ENCODE results near the gene ELOVL2. TPM values are rescaled to one million over a fixed set of nuclear protein-coding genes. Genes with fewer than 3 reads are reported as not detected.
"Not testable (repeated sequence)": the region's sequence is repeated elsewhere in the genome, so short reads cannot be mapped to it uniquely, and the experiment has no call there.

The ELOVL2 gene, protein sequence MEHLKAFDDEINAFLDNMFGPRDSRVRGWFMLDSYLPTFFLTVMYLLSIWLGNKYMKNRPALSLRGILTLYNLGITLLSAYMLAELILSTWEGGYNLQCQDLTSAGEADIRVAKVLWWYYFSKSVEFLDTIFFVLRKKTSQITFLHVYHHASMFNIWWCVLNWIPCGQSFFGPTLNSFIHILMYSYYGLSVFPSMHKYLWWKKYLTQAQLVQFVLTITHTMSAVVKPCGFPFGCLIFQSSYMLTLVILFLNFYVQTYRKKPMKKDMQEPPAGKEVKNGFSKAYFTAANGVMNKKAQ
- 1 to 10 TPM in 3 of 4 donors, under 1 TPM in 1; 0.60 to 2.2 (median 1.3) TPM for total RNA-seq

DNA sequence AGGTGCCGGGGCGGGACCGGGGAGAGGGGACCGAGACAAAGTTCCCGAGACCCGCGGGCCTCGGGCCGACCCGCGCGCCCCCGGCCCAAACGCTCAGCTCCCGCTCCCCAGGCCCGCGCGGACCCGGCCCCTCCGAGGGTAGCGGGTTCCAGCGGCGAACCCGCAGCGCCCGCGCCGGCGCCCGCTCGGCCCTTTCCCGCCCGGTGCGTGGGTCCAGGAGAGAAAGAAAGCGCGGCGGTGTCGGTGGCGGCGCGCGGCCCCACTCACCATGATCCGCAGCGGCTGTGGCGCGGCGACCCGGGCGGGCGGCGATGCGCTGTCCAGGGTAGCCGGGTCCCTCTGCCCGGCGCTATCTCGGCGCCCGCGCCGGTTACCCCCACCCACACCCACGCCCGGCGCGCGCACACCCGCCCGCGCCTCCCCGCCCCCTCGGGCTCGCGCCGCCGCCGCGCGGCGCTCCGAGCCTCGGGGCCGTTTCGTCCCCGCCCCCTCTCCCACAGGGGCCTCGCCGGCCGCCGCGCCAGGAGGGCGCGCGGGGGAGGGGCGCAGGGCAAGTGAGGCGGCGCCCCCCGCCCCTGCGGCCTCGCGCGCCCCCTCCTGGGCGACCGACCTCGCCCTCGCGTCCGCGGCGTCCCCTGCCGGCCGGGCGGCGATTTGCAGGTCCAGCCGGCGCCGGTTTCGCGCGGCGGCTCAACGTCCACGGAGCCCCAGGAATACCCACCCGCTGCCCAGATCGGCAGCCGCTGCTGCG, at the start of gene ELOVL2:
Gene ELOVL2 (minus strand): TSS at position 345 of the 751 bp plus-strand sequence. CDS start 75 bp downstream, at position 270.
- Histone ChIP-seq H3K4me1 (peaks cover 0 to 13% (median 2%) of the 10 kb centered on the region in 4 donors), H3K4me3 (peak within 1 kb of the TSS; percentile 20 to 69 (median 35)), H3K36me3 (no peaks in the 10 kb centered on the region), H3K27me3 (peaks cover 0 to 88% of the 10 kb centered on the region in 2 donors), H3K9me3 (peaks cover 0 to 7% (median 0%) of the 10 kb centered on the region in 4 donors), H3K27ac (peak within 1 kb of the TSS in 1 of 4 donors; percentile 44)
- no peak for DNase-seq (ENCODE audit: low spot score in 2 of 2)
- 2 to 21% methylated on average over 26 to 29 of the region's 124 CpGs for WGBS, 2 donors
- TF ChIP-seq, protein P1, sequence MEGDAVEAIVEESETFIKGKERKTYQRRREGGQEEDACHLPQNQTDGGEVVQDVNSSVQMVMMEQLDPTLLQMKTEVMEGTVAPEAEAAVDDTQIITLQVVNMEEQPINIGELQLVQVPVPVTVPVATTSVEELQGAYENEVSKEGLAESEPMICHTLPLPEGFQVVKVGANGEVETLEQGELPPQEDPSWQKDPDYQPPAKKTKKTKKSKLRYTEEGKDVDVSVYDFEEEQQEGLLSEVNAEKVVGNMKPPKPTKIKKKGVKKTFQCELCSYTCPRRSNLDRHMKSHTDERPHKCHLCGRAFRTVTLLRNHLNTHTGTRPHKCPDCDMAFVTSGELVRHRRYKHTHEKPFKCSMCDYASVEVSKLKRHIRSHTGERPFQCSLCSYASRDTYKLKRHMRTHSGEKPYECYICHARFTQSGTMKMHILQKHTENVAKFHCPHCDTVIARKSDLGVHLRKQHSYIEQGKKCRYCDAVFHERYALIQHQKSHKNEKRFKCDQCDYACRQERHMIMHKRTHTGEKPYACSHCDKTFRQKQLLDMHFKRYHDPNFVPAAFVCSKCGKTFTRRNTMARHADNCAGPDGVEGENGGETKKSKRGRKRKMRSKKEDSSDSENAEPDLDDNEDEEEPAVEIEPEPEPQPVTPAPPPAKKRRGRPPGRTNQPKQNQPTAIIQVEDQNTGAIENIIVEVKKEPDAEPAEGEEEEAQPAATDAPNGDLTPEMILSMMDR (IDR thresholded peaks at IDR 0.05): peak in 3 of 5 experiments; percentile 10 to 56 (median 46)
- TF ChIP-seq POLR2A (IDR thresholded peaks at IDR 0.05): no peak
- no peak for TF ChIP-seq EP300 (IDR thresholded peaks at IDR 0.05)

DNA sequence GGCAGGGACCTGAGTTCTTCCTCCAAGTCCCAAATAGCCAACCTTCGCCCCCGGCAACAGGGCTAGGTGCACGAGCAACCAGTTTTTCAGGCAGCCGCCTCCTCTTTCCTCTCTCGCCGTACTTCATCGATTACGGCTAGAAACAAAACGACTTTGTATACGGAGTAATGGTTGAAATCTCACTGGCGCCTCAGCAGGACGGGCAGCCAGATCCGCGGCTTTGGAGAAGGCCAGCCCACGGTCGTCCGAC, 49.2 kb upstream of the ELOVL2 start:
- Histone ChIP-seq H3K27ac (peak overlapping the region; percentile 98 to 99 (median 98)), H3K9me3 (no peaks in the 10 kb centered on the region), H3K27me3 (no peaks in the 10 kb centered on the region), H3K36me3 (no peaks in the 10 kb centered on the region), H3K4me1 (peaks cover 0 to 24% (median 10%) of the 10 kb centered on the region in 4 donors), H3K4me3 (peak overlapping the region; percentile 90 to 99 (median 94))
- 0 to 1% methylated on average over 16 to 17 of the region's 17 CpGs for WGBS, 2 donors
- no peak for DNase-seq (ENCODE audit: low spot score in 2 of 2)
- TF ChIP-seq, protein P1 (IDR thresholded peaks at IDR 0.05): no peak
- TF ChIP-seq POLR2A (IDR thresholded peaks at IDR 0.05): no peak
- TF ChIP-seq EP300 (IDR thresholded peaks at IDR 0.05): no peak

DNA sequence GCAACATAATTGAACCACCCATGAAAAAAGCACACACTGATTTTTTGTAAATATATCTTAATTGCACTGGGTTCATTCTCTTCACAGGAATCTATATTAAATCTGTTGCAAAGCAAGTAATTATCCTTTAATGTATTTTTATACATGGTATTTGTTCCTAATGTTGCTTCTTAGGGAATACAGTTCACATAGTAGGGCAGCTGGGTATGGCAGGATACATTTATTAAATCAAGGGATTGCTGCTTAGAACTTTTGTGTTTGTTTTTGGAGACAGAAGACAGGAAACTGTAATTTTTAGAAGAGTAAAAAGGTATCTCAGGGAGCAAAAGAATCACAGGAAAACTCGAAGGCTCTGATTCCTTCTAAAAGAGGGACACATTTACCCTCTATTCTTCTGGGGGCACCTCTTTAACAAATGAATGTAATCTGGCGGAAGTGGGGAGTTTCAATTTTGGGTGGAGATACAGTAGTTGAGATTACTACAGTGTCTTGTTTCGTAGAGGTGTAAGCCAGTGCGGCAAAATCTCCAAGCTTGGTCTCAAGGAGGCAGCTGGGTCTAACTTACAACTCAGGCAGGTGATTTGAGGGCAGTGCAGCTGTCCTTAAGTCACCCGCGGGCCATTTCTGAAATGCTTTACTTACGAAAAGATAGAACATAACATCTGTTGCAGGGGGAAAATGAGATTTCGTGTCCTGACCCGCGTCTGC, 48.7 kb upstream of the ELOVL2 start:
- peaks cover 0 to 24% (median 10%) of the 10 kb centered on the region in 4 donors for H3K4me1 ChIP-seq
- peak overlapping the region; percentile 90 to 99 (median 94) for H3K4me3 ChIP-seq
- H3K27me3 ChIP-seq: no peaks in the 10 kb centered on the region
- peak overlapping the region; percentile 98 to 99 (median 98) for H3K27ac ChIP-seq
- WGBS, 2 donors: 10 to 12% methylated on average over 10 of the region's 10 CpGs
- DNase-seq (ENCODE audit: low spot score in 2 of 2): no peak
- TF ChIP-seq, protein P1 (IDR thresholded peaks at IDR 0.05): no peak
- no peak for TF ChIP-seq POLR2A (IDR thresholded peaks at IDR 0.05)
- TF ChIP-seq EP300 (IDR thresholded peaks at IDR 0.05): no peak
- no peaks in the 10 kb centered on the region for H3K36me3 ChIP-seq
- no peaks in the 10 kb centered on the region for H3K9me3 ChIP-seq

DNA sequence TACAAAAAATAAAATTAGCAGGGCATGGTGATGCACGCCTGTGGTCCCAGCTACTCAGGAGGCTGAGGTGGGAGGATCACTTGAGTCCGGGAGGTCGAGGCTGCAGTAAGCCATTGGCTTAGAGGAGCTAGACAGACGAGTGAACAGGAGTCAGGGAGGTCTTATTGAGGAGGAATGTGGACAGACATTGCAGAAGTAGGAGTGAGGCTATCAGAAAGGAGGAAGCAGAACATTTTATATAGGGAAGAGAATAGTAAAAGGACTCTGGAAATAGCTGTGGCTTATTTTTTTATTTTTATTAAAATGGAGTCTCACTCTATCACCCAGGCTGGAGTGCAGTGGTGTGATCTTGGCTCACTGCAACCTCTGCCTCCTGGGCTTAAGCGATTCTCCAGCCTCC, 47.0 kb upstream of the ELOVL2 start:
- peaks cover 0 to 22% (median 10%) of the 10 kb centered on the region in 4 donors for H3K4me1 ChIP-seq
- WGBS, 2 donors: 91% methylated on average over 5 of the region's 5 CpGs
- H3K27me3 ChIP-seq; H3K27ac ChIP-seq; H3K36me3 ChIP-seq; H3K9me3 ChIP-seq; H3K4me3 ChIP-seq; DNase-seq (ENCODE audit: low spot score in 2 of 2): not testable (repeated sequence)

DNA sequence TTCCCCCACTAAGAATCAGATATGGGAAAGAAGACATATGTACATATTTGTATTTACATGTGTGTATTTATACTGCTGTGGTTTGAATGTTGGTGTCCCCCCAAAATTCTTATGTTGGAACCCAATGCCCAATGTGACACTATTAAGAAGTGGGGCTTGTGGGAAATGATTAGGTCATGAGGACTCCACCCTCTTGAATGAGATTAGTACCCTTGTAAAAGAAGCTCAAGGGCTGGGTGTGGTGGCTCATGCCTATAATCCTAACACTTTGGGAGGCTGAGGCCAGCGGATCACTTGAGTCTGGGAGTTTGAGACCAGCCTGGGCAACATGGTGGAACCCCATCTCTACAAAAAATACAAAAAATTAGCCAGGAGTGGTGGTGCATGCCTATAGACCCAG, 45.6 kb upstream of the ELOVL2 start:
- TF ChIP-seq, protein P1 (IDR thresholded peaks at IDR 0.05): no peak
- no peak for TF ChIP-seq POLR2A (IDR thresholded peaks at IDR 0.05)
- no peak for TF ChIP-seq EP300 (IDR thresholded peaks at IDR 0.05)
- Histone ChIP-seq H3K4me3 (no peak overlapping the region), H3K9me3 (no peaks in the 10 kb centered on the region), H3K4me1 (peaks cover 0 to 8% (median 3%) of the 10 kb centered on the region in 4 donors), H3K27ac (no peak overlapping the region), H3K36me3 (no peaks in the 10 kb centered on the region), H3K27me3 (no peaks in the 10 kb centered on the region)
- DNase-seq (ENCODE audit: low spot score in 2 of 2): no peak
- 92 to 93% methylated on average over 1 of the region's 1 CpG for WGBS, 2 donors

DNA sequence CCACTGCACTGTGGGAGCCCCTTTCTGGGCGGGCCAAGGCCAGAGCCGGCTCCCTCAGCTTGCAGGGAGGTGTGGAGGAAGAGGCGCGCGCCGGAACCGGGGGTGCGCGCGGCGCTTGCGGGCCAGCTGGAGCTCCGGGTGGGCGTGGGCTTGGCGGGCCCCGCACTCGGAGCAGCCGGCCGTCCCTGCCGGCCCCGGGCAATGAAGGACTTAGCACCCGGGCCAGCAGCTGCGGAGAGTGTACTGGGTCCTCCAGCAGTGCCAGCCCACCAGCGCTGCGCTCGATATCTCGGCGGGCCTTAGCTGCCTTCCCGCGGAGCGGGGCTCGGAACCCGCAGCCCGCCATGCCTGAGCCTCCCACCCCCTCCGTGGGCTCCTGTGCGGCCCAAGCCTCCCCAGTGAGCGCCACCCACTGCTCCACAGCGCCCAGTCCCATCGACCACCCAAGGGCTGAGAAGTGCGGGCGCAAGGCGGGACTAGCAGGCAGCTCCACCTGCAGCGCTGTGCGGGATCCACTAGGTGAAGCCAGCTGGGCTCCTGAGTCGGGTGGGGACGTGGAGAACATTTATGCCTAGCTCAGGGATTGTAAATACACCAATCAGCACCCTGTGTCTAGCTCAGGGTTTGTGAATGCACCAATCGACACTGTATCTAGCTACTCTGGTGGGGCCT, 43.2 kb upstream of the ELOVL2 start:
- H3K4me1 ChIP-seq; H3K9me3 ChIP-seq; DNase-seq (ENCODE audit: low spot score in 2 of 2); H3K27me3 ChIP-seq; H3K36me3 ChIP-seq; H3K27ac ChIP-seq; H3K4me3 ChIP-seq: not testable (repeated sequence)
- WGBS, 2 donors: 95 to 96% methylated on average over 24 to 39 of the region's 47 CpGs
